Umbilical cord (tissue), 2 donors: ENCODE data around the gene RPL22L1. TPM values are rescaled to one million over a fixed set of nuclear protein-coding genes. Genes with fewer than 3 reads are reported as not detected.
"Not testable (repeated sequence)": the region's sequence is repeated elsewhere in the genome, so short reads cannot be mapped to it uniquely, and the experiment has no call there.

Experiments used
- DNase-seq: peaks from one replicate; pipeline ENCODE4 v3.0.0-alpha.2; 2015; ENCODE audit warnings: low spot score
- total RNA-seq: library from RNA; depleted of rRNA; stranded (reverse); fragments of >200 nt; gene quantifications from one replicate; pipeline ENCODE4 v1.2.3, GENCODE V29; 2014; ENCODE audit warnings: low replicate concordance; ENCODE audit not compliant: insufficient read depth

RPL22L1 gene
- total RNA-seq = 30.8 TPM

DNA sequence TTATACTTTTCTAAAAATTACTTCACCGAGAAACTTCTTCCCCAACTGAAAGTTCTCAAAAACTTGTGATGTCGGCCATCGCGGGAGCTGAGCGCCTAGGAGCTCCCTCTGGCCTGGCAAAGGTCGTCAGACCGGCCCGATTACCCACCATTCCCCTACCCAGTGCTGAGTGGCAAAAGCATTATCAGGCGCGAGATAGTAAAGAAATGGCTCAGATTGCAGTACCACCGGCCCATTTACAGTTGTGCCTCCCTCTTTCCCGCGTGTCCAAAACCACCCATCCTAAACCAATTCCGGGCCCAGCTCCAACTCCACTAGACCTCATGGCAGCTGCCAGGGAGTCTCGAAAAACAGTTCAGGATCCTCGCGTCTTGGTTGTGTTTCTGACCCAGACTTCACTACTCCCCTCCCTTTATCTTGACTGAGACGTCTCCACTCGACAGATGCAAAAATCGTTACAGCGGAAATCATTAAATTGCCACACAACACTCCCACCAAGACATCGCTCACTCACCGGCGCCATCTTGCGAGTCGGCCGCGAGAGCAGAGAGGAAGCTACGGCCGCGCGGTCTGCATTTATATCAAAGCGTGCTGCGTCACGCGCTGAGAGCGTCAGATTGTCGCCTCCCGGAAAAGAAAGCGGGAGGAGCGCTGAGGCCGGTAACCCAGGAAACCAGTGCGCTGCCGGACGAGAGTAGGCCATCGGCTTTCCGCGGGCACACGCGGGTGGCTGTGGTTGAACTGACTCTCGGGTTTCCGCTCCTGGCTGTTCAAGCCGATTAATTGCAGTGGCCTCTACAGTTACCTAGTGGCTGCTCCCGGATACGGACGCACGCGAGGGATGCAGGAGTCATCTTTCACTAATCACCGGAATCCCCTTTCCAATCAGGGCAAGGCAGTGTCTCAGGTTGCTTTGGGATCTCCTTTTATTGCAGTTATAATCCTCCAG, at the start of gene RPL22L1:
RPL22L1 (minus strand) TSS at position 551 of the 949 bp plus-strand sequence; CDS start at position 523, 28 bp downstream.
- peak; percentile 98 for DNase-seq

DNA sequence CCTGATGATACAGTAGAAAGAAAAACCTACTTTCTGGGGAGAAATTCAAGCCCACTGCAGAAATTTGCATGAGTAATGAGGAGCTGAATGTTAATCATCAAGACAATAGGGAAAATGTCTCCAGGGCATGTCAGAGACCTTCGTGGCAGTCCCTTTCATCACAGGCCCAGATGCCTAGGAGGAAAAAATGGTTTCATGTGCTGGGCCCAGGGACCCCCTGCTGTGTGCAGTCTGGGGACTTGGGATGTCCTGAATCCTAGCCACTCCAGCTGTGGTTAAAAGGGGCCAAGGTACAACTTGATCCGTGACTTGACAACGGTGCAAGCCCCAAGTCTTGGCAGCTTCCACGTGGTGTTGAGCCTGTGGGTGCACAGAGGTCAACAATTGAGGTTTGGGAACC, 48.7 kb upstream of the RPL22L1 start:
- no peak for DNase-seq

GRCh38 chr3:170914690-170915089, 44.7 kb upstream of the RPL22L1 start:
- no peak for DNase-seq

DNA sequence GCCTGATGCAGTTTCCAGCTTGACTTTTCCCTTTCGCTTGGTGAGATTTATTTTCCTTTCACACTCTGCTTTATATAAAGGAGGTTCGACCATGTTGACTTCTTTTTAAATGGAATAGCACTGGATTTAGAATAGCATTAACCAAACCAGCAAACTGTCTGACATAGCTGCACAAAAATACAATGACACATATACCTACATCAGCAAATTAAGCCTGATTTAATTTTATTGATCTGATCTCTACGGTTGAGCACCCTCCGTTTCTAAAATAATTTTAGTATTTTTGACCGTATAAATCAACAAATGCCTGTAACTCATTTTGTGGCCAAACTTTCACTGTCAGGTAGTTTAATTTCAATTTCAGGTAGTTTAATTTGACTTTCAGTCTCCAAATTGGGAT, 44.2 kb upstream of the RPL22L1 start:
- no peak for DNase-seq

DNA sequence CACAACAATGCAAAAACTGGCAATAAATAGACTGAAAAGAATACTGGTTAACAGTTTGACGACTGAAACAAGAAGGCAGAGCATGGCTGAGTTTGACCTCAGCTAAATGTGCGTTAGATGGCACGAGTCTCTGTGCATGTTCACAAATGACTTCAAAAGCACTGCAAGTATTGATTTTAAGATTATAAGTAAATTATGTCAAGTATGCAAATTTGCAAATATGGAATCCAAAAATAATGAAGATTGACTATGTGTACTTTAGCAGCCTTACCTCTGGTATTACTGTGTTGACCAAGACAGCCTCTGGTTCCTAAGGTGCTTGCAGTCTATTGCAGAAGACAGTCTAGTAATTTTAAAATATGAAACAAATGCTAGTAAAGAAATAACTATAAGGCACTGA, 41.1 kb upstream of the RPL22L1 start:
- DNase-seq = no peak

DNA sequence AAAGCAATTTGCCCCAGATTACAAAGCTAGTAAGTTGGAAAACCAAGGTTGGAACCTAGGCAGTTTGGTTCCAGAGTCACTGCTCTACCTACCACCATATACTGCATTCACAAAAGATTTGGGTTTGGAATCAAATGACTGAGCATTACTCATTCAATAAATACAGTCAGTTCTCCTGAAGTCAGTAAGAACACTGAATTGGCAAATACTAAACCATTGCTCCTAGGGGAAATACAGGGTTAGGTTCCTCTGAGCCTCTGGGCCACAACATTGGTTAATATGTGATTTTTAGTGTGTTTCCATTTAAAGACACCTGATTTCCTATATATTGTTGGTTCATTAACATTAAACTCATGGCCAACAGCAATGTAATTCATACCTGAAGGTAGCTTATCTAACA, 40.5 kb upstream of the RPL22L1 start:
- no peak for DNase-seq

DNA sequence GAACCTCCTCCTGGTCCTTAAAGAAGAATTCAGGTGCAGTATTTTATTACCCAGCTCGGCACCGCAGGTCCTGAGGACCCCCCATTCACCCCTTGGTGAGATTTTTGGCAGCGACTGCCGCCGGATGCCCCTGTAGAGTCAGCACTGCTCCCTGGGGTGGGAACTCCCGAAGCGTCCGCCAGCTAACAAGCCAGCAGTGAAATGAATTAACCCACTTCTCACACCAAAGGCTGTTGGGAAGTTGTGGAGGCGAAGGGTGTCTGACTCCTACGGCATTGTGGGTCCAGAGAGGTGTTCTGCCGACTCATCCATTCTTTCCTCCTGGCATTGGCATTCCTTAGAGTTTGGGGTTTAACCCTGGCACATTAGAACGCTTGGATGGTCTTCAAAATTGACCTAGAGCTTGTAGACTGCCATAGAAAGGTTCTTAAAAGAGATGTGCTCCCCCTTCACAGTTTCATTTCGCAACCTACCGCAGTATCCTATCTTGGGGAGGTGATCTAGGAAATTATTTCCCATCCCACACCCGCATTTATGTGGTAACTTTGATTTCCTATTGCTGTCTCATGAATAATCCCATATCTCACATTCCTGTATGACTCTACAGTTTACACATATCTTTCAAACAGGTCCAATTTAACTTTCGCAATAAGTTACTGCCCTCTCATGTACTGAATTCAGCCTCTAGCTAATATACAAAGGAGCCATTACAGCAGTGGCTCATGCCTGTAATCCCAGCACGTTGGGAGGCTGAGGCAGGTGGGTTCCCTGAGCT, 39.3 kb upstream of the RPL22L1 start:
- DNase-seq = no peak

DNA sequence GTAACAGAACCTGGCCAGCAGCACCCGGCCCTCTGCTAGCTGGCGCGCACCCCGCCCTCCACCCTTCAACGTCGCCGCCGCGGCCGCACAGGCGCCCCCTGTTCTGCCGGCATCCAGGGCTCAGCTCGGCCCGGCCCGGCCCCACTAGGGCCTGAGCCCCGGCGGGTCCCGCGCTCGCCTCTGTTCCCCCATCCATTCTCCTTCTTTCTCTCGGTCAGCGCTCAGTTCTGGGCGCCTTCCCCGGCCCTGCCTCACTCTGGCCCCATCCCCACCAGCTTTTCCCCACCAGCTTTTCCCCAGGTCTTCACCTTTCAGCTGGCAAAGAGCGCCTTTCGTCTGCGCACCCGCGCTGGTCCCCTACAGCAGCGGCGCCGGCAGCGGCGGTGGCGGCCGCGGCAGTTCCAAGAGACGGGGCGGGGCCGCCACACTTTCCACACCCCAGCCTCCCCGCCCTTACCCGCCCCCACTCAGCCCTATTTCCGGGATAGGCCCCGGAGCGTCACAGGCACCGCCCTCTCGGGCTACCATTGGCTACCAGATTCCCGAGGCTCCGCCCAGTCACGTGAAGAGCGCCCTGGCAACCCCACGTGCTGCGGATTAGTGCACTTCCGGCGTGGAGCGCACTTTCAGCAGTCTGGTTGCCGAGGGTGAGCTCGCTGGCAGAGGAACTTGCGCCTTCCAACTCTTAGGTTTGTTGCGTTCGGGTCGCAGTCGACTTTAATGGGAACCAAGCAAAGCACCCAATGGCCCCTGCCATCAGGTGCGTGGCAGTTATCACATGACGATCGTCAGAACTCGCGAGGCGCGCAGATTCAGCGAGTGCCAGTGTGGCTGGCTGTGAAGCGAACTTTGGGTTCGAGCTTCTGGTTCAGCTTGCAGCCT, 38.5 kb upstream of the RPL22L1 start, which contains the start of gene EIF5A2:
EIF5A2 (minus strand) TSS at position 403 of the 882 bp plus-strand sequence. CDS start 831 bp downstream, outside the sequence.
- peak; percentile 90 for DNase-seq

DNA sequence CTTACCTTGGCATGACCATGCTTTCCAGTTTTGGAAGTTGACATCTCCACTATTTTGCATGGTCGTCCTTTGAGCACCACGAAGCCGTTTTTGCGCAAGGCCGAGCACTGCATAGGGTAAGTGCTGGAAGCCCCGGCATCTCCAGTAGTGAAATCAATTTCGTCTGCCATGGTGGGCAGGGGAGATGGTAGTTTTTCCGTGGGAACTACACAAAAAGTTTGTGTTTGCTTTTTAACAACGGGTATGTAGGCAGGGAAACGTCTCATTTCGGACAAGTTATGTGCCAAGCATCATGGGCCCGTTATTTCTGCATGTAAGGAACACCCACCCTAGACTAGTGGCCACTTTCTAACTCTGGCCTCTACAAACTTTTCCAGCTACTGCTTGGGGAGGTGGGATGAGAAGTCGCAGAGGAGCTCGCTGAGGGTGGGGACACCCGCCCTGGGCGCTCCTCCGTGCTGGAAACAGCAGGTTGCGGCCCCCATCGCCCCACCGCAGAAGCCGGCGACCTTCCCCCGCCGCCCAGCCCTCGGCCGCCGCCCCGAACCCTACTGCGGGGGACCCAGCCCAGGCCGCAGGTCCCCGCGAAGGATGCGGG, 37.7 kb upstream of the RPL22L1 start:
- peak; percentile 2 for DNase-seq

DNA sequence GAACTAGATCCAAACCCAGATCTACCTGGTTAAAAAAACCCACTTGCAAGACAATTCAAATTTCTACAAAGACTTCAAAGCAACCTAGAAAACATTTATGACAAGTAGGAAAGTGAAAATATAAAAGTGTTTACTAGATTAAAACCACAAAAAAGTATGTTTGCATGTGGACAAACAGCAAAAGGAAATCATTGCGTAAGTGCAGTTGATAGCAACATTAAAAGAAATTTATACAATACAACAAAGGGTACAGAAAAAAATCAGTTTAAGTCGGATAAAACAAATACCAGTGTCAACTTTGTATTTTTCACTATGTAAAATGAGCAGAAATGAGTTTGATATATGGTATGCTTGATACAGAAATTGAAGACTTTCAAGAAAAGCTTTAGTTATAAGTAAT, 35.9 kb upstream of the RPL22L1 start:
- no peak for DNase-seq

- DNase-seq = no peak
Observed at GRCh38 chr3:170903123-170903522, 33.1 kb upstream of the RPL22L1 start.

DNA sequence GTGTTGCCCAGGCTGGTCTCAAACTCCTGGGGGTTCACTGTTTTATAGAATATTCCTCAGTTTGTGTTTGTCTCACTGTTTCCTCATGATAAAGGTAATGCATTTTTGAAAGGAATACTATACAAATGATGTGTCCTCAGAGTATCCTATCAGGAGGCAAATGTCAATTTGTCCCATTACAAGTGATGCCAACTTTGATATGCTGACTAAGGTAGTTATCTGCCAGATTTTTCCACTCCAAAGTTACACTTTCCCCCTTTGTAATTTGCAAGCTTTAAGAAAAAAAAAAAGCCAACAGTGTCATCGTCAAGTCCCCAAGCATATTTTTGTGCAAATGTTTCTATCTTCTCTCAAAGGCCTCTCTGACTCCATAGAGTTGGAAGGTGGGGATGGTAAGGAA, 29.5 kb upstream of the RPL22L1 start:
- DNase-seq = no peak

GRCh38 chr3:170897978-170898377, 28.0 kb upstream of the RPL22L1 start:
- DNase-seq = no peak

GRCh38 chr3:170897199-170897598, 27.2 kb upstream of the RPL22L1 start:
- not testable (repeated sequence) for DNase-seq

DNA sequence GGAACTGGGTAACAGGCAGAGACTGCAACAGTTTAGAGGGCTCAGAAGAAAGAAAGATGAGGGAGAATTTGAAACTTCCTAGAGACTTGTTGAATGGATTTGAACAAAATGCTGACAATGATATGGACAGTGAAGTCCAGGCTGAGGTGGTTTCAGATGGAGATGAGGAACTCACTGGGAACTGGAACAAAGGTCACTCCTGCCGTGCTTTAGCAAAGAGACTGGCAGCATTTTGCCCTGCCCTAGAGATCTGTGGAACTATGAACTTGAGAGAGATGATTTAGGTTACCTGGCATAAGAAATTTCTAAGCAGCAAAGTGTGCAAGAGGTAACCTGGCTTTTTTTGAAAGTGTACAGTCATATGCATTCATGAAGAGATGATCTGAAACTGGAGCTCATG, 26.8 kb upstream of the RPL22L1 start:
- DNase-seq = no peak

GRCh38 chr3:170896333-170896732, 26.3 kb upstream of the RPL22L1 start:
- DNase-seq = not testable (repeated sequence)

DNA sequence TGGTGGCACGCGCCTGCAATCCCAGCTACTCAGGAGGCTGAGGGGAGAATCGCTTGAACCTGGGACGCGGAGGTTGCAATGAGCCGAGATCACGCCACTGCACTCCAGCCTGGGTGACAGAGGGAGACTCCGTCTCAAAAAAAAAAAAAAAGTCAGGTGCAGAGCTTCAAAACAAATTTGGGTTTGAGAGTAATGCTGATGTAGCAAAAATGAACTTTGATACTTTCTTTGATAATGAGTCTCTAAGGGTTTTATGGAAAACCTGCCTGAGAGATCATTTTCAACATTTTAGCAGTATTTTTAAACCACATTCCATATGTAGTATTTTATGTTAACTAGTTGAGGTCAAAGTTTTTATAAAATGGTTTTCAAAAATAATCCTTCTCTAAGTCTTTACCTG, 23.9 kb upstream of the RPL22L1 start:
- DNase-seq = no peak

DNA sequence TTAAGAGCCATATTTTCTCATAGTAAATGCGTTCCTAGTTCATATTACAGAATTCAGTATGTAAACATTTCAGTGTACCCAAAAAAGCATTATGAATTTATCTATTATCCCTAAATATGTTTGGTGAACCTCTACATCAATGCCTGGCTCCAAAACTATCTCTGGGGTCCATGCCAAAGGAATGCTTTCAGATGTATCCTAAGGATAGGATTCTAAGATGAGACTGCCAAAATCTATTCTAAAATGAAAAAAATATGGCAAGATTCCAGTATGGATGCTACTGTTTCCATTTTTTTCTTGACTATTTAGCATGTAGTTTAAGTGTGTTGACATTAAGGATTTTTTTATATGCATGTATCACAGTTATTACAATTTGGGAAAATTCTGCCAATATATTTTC, 19.6 kb upstream of the RPL22L1 start:
- peak; percentile 15 for DNase-seq

DNA sequence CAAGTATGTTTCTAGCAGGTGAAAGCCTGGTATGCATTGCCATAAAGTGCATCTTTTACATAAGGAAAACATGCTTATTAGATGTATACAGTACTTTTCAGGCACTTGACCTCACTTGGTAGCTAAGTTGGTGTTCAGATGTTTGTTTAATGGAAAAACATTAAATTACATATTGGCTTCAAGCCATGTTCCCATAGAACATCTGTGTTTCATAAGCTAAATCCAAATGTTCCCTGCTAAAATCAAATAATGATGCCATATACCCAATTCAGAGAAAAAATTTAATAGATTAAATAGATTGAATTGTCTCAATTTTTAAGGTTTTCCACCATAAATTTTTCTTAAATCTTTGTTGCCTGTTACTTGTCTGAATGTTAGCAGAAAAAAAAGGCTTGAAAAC, 19.1 kb upstream of the RPL22L1 start:
- no peak for DNase-seq

GRCh38 chr3:170884109-170884930, 14.3 kb upstream of the RPL22L1 start:
- not testable (repeated sequence) for DNase-seq
